ENCODE data around the gene ZNF638. TPM values are rescaled to one million over a fixed set of nuclear protein-coding genes. Genes with fewer than 3 reads are reported as not detected.

The ZNF638 gene
- total RNA-seq, 2 experiments from 2014 or later: 79.8 to 97.5 TPM

DNA sequence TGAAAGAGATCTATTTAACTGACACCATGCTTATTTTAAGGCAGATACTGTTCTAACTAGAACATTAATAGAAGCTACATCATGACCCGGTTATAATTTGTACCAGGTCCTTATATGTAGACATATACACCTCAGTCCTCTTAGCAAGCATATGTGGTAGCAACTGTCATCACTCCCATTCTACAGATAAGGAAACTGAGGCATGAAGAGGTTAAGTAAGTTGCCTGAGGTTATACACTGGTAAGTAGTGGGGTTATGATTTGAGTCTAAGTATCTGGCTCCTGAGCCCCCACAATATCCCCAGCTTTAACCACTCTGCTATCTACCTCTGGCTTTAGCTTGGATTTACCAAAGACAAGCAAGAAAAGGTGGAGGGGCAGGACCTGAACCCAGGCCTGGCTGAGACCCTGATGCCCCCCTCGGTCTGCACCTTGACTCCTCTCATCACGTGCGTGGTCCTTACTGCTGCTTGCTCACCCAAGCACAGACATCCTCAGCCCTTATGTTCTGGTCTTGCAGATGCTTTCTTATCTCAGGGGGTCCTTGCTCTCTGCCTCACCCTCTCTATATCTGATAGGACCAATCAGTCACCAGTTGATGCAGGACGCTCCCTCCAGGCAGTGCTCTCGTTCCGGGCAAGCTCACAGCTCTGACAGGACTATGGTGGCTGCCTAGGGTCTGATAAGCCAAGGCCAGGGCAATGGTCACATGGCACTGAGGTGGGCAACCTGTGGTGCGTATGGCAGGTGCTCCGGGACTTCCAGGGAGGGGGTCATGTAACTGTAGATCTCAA lies 125.7 kb downstream of the ZNF638 start:
- Mint-ChIP-seq H3K27me3 (peaks cover 23% of the 10 kb centered on the region), H3K4me3 (no peak overlapping the region), H3K36me3 (ENCODE audit: low read depth) (no peaks in the 10 kb centered on the region), H3K27ac (no peak overlapping the region), H3K4me1 (peaks cover 8% of the 10 kb centered on the region), H3K9me3 (ENCODE audit: low read depth) (no peaks in the 10 kb centered on the region)
- CTCF ChIA-PET: interaction anchor here (0.6 to 1.3 kb wide), 9 partner anchors 10 to 493 kb away, joined by 3 to 6 read pairs (median 4); no protein-coding TSS in a partner anchor
- intact Hi-C loops (cut with DNase I, micrococcal nuclease): no loop called here
- DNase-seq (no peak), ATAC-seq (no peak)
- POLR2A ChIA-PET: no interaction called here

DNA sequence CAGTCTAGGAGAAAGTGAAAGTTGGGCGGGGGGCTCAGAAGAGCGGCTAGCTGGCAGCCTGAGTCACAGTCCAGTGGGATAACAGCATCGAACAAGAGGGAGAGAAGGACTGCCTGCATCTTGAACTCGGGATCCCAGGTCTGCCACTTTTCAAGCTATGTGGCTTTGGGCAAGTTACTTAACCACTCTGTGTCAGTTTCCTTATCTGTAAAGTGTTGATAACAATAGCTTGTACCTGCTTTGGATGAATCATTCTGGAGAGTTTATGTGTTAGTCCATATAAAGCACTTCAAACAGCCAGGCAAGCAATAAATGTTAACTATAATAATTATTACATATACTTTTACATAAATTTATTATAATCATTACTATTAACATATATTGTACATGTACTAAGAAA lies 126.3 kb downstream of the ZNF638 start:
- Mint-ChIP-seq H3K36me3 (ENCODE audit: low read depth) (no peaks in the 10 kb centered on the region), H3K4me1 (peaks cover 4% of the 10 kb centered on the region), H3K27ac (no peak overlapping the region), H3K9me3 (ENCODE audit: low read depth) (no peaks in the 10 kb centered on the region), H3K4me3 (no peak overlapping the region), H3K27me3 (peaks cover 20% of the 10 kb centered on the region)
- CTCF ChIA-PET: interaction anchor here (0.7 to 1.3 kb wide), 7 partner anchors 9 to 493 kb away, joined by 3 to 6 read pairs (median 4); no protein-coding TSS in a partner anchor
- ATAC-seq: no peak
- DNase-seq: no peak
- intact Hi-C loops (cut with DNase I, micrococcal nuclease): no loop called here
- POLR2A ChIA-PET: no interaction called here

DNA sequence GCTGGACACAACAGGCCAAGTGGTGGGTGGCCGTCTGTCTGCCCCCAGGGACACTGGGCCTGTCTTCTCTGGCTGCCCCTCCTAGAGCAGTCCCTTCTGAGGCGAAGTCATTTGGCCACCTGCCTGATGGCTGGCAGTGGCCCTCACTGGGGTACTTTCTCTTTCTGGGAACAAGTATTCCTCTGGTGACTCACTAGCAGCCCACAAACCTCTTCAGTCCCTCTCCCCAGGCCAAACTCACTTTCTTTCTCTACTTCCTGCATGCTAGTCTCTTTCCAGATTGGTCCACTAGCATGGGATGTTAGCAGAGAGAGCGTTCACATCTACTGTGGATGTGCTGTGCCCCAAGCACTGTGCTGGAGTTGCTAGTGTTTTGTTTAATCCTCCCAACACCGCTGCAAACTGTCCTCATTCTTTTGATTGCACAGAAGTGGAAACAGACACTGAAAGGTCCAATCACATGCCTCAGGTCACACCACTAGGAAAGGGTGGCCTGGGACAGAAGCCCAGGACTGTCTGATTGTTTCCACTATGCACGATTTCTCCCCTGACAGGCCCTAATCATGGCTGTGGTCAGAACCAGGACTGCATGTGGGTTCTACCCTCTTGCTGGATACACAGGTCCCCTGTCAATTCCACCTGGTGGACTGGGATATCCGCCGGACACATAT lies 127.0 kb downstream of the ZNF638 start:
- intact Hi-C loops (cut with DNase I, micrococcal nuclease): no loop called here
- no peak overlapping the region for H3K4me3 Mint-ChIP-seq
- no peak overlapping the region for H3K27ac Mint-ChIP-seq
- H3K36me3 Mint-ChIP-seq (ENCODE audit: low read depth): no peaks in the 10 kb centered on the region
- no peaks in the 10 kb centered on the region for H3K9me3 Mint-ChIP-seq (ENCODE audit: low read depth)
- ChIA-PET CTCF (interaction anchor here (1.0 to 1.1 kb wide), 3 partner anchors 9 to 494 kb away, joined by 3 to 4 read pairs (median 3); no protein-coding TSS in a partner anchor), POLR2A (no interaction called here)
- H3K27me3 Mint-ChIP-seq: peaks cover 20% of the 10 kb centered on the region
- DNase-seq (no peak), ATAC-seq (no peak)
- no peaks in the 10 kb centered on the region for H3K4me1 Mint-ChIP-seq

DNA sequence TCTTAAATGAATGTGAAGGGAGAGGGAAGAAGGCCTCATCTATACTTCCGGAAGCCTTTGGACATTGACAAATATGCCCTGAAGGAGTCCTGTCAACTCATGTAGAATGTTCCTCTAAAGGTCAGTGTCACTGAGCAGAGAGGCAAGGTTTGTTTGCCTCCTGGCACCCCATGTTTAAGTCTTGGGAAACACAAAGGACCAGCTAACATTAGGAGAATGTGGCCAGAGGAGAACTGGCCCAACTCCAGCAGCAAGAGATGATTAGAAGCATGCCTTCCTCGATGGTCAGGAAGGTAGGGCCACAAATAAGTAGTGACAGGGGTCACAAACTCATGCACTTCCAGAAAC lies 127.5 kb downstream of the ZNF638 start:
- ATAC-seq: no peak
- H3K4me3 Mint-ChIP-seq: no peak overlapping the region
- H3K36me3 Mint-ChIP-seq (ENCODE audit: low read depth): no peaks in the 10 kb centered on the region
- intact Hi-C loops (cut with DNase I, micrococcal nuclease): no loop called here
- no peak overlapping the region for H3K27ac Mint-ChIP-seq
- peaks cover 20% of the 10 kb centered on the region for H3K27me3 Mint-ChIP-seq
- DNase-seq: no peak
- no peaks in the 10 kb centered on the region for H3K4me1 Mint-ChIP-seq
- no peaks in the 10 kb centered on the region for H3K9me3 Mint-ChIP-seq (ENCODE audit: low read depth)
- CTCF ChIA-PET: interaction anchor here (1.5 kb wide), 1 partner anchor 160 kb away, joined by 4 read pairs; no protein-coding TSS in a partner anchor
- POLR2A ChIA-PET: no interaction called here

DNA sequence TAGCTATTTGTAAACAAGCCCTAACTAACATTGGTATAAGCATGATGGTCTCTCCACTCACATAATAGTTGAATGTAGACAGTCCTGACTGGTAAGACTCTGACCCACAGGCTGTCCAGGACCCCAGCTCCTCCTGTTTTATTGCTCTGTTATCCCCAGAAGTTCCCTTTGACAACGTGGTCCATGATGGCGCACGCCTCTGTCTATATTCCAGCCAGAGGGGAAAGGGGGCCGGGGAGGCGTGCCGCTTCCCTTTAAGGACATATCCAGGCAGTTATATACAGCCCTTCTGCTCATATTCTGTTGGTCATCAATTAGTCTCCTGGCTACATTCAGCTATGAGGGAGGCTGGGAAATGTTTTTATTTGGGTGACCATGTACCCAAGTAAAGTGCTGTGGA lies 128.5 kb downstream of the ZNF638 start:
- CTCF ChIA-PET: interaction anchor here (0.6 to 3.1 kb wide), 8 partner anchors 11 to 300 kb away, joined by 3 to 18 read pairs (median 4); no protein-coding TSS in a partner anchor

DNA sequence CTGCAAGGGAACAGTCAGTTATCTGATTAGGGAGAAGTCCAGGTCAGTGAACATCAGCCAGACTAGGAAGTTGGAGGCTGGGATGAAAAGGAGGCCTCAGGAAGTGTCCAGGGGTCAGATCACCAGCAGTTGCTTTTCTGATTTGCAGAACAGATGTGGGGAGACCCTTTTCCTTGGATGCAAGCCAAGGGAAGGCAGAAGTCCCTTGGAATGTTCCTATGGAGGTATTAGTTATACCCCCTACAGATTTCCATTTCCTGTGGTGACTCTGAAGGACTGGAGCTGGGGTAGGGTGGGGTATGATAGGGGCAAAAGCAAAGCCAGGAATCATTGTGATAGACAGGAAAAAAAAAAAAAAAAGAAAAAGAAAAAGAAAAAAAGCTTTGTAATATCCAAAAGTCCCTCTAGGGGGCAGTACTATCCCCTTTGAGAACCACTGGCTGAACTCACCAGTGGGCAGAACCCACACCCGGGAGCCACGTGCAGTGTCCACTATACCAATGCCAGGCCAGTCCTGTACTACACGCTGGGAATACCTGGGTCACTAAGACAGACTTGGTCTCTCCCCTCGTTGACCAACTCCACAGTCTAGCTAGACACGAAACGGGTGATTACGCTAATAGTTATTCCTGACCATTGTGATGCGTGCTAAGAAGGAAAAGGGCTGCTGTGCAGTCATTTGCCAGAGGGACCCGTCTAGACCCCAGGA lies 129.2 kb downstream of the ZNF638 start:
- no peaks in the 10 kb centered on the region for H3K4me1 Mint-ChIP-seq
- no peaks in the 10 kb centered on the region for H3K9me3 Mint-ChIP-seq (ENCODE audit: low read depth)
- ChIA-PET POLR2A (interaction anchor here (0.7 kb wide), 1 partner anchor 45 kb away, joined by 3 read pairs; no protein-coding TSS in a partner anchor), CTCF (interaction anchor here (0.6 to 3.1 kb wide), 13 partner anchors 8 to 269 kb away, joined by 3 to 18 read pairs (median 4); no protein-coding TSS in a partner anchor)
- intact Hi-C loops (cut with DNase I, micrococcal nuclease): loop anchor here (2.0 kb wide), 1 partner anchor 50 kb away; no protein-coding TSS in a partner anchor
- no peak for ATAC-seq
- peaks cover 8% of the 10 kb centered on the region for H3K27me3 Mint-ChIP-seq
- DNase-seq: no peak
- H3K27ac Mint-ChIP-seq: no peak overlapping the region
- H3K4me3 Mint-ChIP-seq: no peak overlapping the region
- H3K36me3 Mint-ChIP-seq (ENCODE audit: low read depth): no peaks in the 10 kb centered on the region

More for the DNA sequence above, 128.5 kb downstream of the ZNF638 start:
- Mint-ChIP-seq H3K27ac (no peak overlapping the region), H3K4me1 (no peaks in the 10 kb centered on the region), H3K27me3 (peaks cover 13% of the 10 kb centered on the region), H3K4me3 (no peak overlapping the region), H3K36me3 (ENCODE audit: low read depth) (no peaks in the 10 kb centered on the region), H3K9me3 (ENCODE audit: low read depth) (no peaks in the 10 kb centered on the region)
- no peak for DNase-seq
- intact Hi-C loops (cut with DNase I, micrococcal nuclease): loop anchor here (2.0 kb wide), 1 partner anchor 51 kb away; no protein-coding TSS in a partner anchor
- ATAC-seq: no peak
- POLR2A ChIA-PET: interaction anchor here (0.7 kb wide), 1 partner anchor 45 kb away, joined by 3 read pairs; no protein-coding TSS in a partner anchor

DNA sequence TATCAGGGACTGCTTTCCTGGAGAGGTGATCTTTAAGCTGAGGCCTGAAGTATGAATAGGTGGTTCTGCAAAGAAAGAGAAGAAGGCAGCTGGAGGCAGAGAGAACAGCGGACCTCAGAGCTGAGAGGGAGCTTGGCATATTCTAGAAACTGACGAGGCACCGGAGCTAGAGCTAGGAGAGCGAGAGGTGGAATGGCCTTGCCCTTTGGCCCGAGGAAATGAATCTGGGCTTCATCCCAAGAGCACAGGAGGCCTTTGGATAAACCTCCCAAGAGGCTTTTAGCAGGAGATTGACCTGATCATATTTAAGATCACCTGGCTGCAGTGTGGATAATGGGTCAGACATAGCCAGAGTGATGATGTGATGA lies 129.7 kb downstream of the ZNF638 start:
- Mint-ChIP-seq H3K4me3 (no peak overlapping the region), H3K4me1 (no peaks in the 10 kb centered on the region), H3K36me3 (ENCODE audit: low read depth) (no peaks in the 10 kb centered on the region), H3K27ac (no peak overlapping the region), H3K27me3 (peaks cover 5% of the 10 kb centered on the region), H3K9me3 (ENCODE audit: low read depth) (no peaks in the 10 kb centered on the region)
- intact Hi-C loops (cut with DNase I, micrococcal nuclease): loop anchor here (2.0 kb wide), 1 partner anchor 50 kb away; no protein-coding TSS in a partner anchor
- ChIA-PET POLR2A (no interaction called here), CTCF (interaction anchor here (0.8 to 3.1 kb wide), 9 partner anchors 9 to 90 kb away, joined by 3 to 18 read pairs (median 4); no protein-coding TSS in a partner anchor)
- ATAC-seq (no peak), DNase-seq (no peak)

DNA sequence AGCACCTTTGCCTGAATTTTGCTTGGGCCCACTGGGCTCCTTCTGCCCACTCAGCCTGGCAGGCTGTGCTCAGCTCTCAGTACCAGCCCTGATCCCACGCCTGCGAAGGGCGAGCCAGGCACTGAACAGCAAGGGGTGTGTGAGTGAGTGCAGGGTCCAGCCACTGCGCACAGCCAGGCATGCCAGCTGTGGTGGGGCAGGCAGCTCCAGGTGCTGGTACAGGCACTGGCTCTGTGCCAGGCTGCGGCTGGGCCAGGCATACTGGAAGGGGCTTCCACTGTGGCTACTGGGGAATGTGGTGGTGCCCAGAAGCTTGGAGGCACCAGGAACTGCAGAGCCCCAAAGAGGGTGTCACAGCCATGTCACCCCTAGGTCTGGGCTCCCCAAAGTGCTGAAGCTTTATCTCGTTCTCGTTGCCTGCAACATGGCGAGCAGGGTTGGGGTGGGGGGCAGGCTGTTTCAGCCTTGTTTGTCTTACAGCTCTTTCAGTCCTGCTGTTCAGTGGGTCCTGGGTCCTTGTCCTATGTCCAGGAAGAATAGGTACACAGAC lies 130.5 kb downstream of the ZNF638 start:
- no peak for ATAC-seq
- intact Hi-C loops (cut with DNase I, micrococcal nuclease): no loop called here
- no peak overlapping the region for H3K27ac Mint-ChIP-seq
- CTCF ChIA-PET: interaction anchor here (0.5 to 3.1 kb wide), 7 partner anchors 15 to 892 kb away, joined by 3 to 18 read pairs (median 5); no protein-coding TSS in a partner anchor
- POLR2A ChIA-PET: no interaction called here
- DNase-seq: no peak
- H3K27me3 Mint-ChIP-seq: peaks cover 5% of the 10 kb centered on the region
- peaks cover 2% of the 10 kb centered on the region for H3K4me1 Mint-ChIP-seq
- no peaks in the 10 kb centered on the region for H3K36me3 Mint-ChIP-seq (ENCODE audit: low read depth)
- no peaks in the 10 kb centered on the region for H3K9me3 Mint-ChIP-seq (ENCODE audit: low read depth)
- no peak overlapping the region for H3K4me3 Mint-ChIP-seq

DNA sequence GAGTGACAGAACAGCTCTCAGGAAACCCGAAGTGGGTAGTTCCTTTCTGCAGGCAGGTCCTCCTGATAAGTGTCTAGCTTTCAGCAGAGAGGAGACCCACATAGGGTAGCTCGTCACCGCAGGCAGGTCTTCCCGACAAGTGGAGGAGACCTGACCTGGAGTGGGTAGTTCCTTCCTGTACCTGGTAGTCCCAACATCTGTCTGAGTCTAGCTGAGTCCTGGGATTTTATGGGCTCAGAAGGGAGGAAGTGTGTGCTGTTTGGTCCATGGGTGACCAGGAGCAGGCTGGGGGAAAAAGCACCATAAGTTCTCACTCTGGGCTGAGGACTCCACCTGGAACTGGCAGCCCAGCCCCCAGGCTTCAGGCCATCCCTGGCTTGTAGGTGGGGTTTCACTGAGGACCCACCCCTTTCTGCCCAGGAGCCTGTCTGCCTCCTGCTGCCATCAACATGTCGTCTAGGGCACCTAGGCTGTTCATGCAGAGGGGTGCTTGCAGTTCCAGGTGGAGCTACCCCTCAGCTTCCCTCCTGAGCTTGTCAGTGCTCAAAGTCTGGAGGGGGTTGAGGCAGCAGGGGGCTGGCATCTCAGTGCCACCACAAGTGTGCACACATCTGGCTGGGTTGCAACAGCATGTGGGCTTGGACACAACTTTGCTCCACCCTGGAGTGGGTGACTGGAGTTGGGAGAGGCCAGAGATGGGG lies 131.2 kb downstream of the ZNF638 start:
- POLR2A ChIA-PET: no interaction called here
- Mint-ChIP-seq H3K9me3 (ENCODE audit: low read depth) (no peaks in the 10 kb centered on the region), H3K27ac (no peak overlapping the region), H3K27me3 (peaks cover 11% of the 10 kb centered on the region), H3K4me3 (no peak overlapping the region), H3K36me3 (ENCODE audit: low read depth) (no peaks in the 10 kb centered on the region), H3K4me1 (peaks cover 6% of the 10 kb centered on the region)
- DNase-seq (no peak), ATAC-seq (no peak)
- intact Hi-C loops (cut with DNase I, micrococcal nuclease): no loop called here
- CTCF ChIA-PET: interaction anchor here (0.5 to 0.6 kb wide), 3 partner anchors 15 to 891 kb away, joined by 3 to 4 read pairs (median 3); no protein-coding TSS in a partner anchor

DNA sequence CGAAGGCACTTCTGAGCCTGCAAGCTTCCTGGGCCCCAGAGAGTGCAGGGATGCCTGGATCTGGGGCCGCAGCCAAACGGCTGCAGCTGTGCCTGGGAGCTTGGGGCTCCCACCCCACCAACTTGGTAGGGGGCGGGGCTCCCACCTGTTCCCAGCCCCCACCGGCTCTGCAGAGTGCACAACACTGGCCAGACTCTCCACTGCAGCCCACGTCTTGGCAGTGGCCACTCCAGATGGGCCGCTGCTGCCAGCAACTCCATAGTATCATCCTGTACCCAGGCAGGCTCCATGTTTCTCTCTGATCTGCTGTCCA lies 131.7 kb downstream of the ZNF638 start:
- DNase-seq (no peak), ATAC-seq (no peak)
- ChIA-PET CTCF (interaction anchor here (0.6 to 1.6 kb wide), 3 partner anchors 12 to 55 kb away, joined by 3 read pairs; no protein-coding TSS in a partner anchor), POLR2A (no interaction called here)
- intact Hi-C loops (cut with DNase I, micrococcal nuclease): no loop called here
- Mint-ChIP-seq H3K27me3 (peaks cover 15% of the 10 kb centered on the region), H3K4me3 (no peak overlapping the region), H3K9me3 (ENCODE audit: low read depth) (no peaks in the 10 kb centered on the region), H3K27ac (no peak overlapping the region), H3K4me1 (peaks cover 6% of the 10 kb centered on the region), H3K36me3 (ENCODE audit: low read depth) (no peaks in the 10 kb centered on the region)
